ENCODE data around the gene SEMA4A. TPM values are rescaled to one million over a fixed set of nuclear protein-coding genes. Genes with fewer than 3 reads are reported as not detected.

Gene SEMA4A
- total RNA-seq, 1 experiment from 2014 or later, result 6.9 TPM

DNA sequence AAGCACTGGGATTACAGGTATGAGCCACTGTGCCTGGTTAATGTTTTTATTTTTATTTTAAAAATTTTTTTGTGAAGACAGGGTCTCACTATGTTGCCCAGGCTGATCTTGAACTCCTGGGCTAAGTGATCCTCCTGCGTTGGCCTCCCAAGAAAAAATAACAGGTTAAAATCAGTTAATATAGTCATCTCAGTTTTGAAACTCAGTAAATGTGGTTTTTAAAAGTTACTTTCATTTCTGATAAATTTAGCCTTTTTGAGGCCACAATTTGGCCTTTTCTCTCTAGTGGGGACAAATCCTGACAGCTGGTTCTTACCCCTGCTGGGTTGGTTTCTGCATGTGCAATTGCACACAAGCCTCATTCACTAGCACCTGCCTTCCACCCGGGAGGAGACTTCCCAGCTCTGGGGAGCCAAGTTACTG, 72.7 kb downstream of the SEMA4A start:
- DNase-seq, result no peak
- H3K9me3 Mint-ChIP-seq (ENCODE audit: low read depth, unreplicated experiment), result no peaks in the 10 kb centered on the region
- no peaks in the 10 kb centered on the region for H3K27me3 Mint-ChIP-seq (ENCODE audit: unreplicated experiment)
- no peak overlapping the region for H3K27ac Mint-ChIP-seq (ENCODE audit: unreplicated experiment)
- TF ChIP-seq CTCF (IDR thresholded peaks at IDR 0.05; ENCODE audit: unreplicated experiment), result no peak
- CTCF ChIA-PET, result interaction anchor here (1.9 kb wide), 1 partner anchor 79 kb away, joined by 55 read pairs; no protein-coding TSS in a partner anchor
- H3K4me3 Mint-ChIP-seq (ENCODE audit: low read depth, unreplicated experiment), result no peak overlapping the region
- intact Hi-C loops (cut with micrococcal nuclease; ENCODE audit: unreplicated experiment), result no loop called here
- no TSS peak for BruUV-seq (replicated peaks)
- peaks cover 17% of the 10 kb centered on the region for H3K36me3 Mint-ChIP-seq (ENCODE audit: insufficient read depth, unreplicated experiment)
- H3K4me1 Mint-ChIP-seq (ENCODE audit: low read depth, unreplicated experiment), result peaks cover 17% of the 10 kb centered on the region

GRCh38 chr1:156226782-156227181, 73.4 kb downstream of the SEMA4A start:
- Mint-ChIP-seq H3K36me3 (ENCODE audit: insufficient read depth, unreplicated experiment) (peaks cover 15% of the 10 kb centered on the region), H3K4me3 (ENCODE audit: low read depth, unreplicated experiment) (no peak overlapping the region), H3K27ac (ENCODE audit: unreplicated experiment) (no peak overlapping the region), H3K27me3 (ENCODE audit: unreplicated experiment) (no peaks in the 10 kb centered on the region), H3K9me3 (ENCODE audit: low read depth, unreplicated experiment) (no peaks in the 10 kb centered on the region), H3K4me1 (ENCODE audit: low read depth, unreplicated experiment) (peaks cover 17% of the 10 kb centered on the region)
- intact Hi-C loops (cut with micrococcal nuclease; ENCODE audit: unreplicated experiment), result no loop called here
- no peak for TF ChIP-seq CTCF (IDR thresholded peaks at IDR 0.05; ENCODE audit: unreplicated experiment)
- CTCF ChIA-PET, result interaction anchor here (0.7 kb wide), 1 partner anchor 144 kb away, joined by 3 read pairs; no protein-coding TSS in a partner anchor
- no TSS peak for BruUV-seq (replicated peaks)
- no peak for DNase-seq

Other genes with a start within 250 kb of the SEMA4A start
- 34.4 and 34.7 TPM in 2 replicates for gene RIT1, start 242.2 kb upstream of the SEMA4A start, total RNA-seq (2022)
- gene KHDC4, start 219.2 kb upstream of the SEMA4A start, total RNA-seq (2022), result 99.3 and 107 TPM in 2 replicates
- gene RXFP4, start 211.9 kb upstream of the SEMA4A start, total RNA-seq (2022), result not detected in 2 replicates
- gene ARHGEF2, start 175.0 kb upstream of the SEMA4A start, total RNA-seq (2022), result 69.2 and 97.6 TPM in 2 replicates
- gene SSR2, start 132.6 kb upstream of the SEMA4A start, total RNA-seq (2022), result 215 and 246 TPM in 2 replicates
- 60.0 and 77.3 TPM in 2 replicates for gene UBQLN4, start 99.8 kb upstream of the SEMA4A start, total RNA-seq (2022)
- 69.8 and 69.9 TPM in 2 replicates for gene LAMTOR2, start 98.8 kb upstream of the SEMA4A start, total RNA-seq (2022)
- 182 and 189 TPM in 2 replicates for gene RAB25, start 92.4 kb upstream of the SEMA4A start, total RNA-seq (2022)
- 3.3 and 5.0 TPM in 2 replicates for gene MEX3A, start 71.1 kb upstream of the SEMA4A start, total RNA-seq (2022)
- 499 and 514 TPM in 2 replicates for gene LMNA, start 38.9 kb upstream of the SEMA4A start, total RNA-seq (2022)
- 28.2 and 32.5 TPM in 2 replicates for gene SLC25A44, start 40.5 kb downstream of the SEMA4A start, total RNA-seq (2022)
- 57.3 and 59.0 TPM in 2 replicates for gene PMF1, start 59.4 kb downstream of the SEMA4A start, total RNA-seq (2022)
- gene BGLAP, start 88.6 kb downstream of the SEMA4A start, total RNA-seq (2022), result 2.0 and 2.6 TPM in 2 replicates
- 20.4 and 21.2 TPM in 2 replicates for gene PAQR6, start 94.5 kb downstream of the SEMA4A start, total RNA-seq (2022)
- gene SMG5, start 129.2 kb downstream of the SEMA4A start, total RNA-seq (2022), result 117 and 118 TPM in 2 replicates
- 12.8 and 12.9 TPM in 2 replicates for gene TMEM79, start 130.7 kb downstream of the SEMA4A start, total RNA-seq (2022)
- gene GLMP, start 142.1 kb downstream of the SEMA4A start, total RNA-seq (2022), result 31.0 and 39.7 TPM in 2 replicates
- 0.81 and 1.5 TPM in 2 replicates for gene VHLL, start 145.7 kb downstream of the SEMA4A start, total RNA-seq (2022)
- 554 and 598 TPM in 2 replicates for gene CCT3, start 184.7 kb downstream of the SEMA4A start, total RNA-seq (2022)
- gene TSACC, start 184.9 kb downstream of the SEMA4A start, total RNA-seq (2022), result 1.4 and 2.0 TPM in 2 replicates
- gene RHBG, start 215.6 kb downstream of the SEMA4A start, total RNA-seq (2022), result 0.26 and 0.42 TPM in 2 replicates